Adrenal gland (tissue), 5 donors: ENCODE results near the gene OR10G3.

Experiments used
- CTCF ChIP-seq, 6 experiments: fragments of 450-650 bp in 4 of 6; fragments of 200-600 bp in 2 of 6; sonication (generic) in 1 of 6; IDR thresholded peaks; 1 replicate in 5 of 6; 2 replicates in 1 of 6; pipeline versions ENCODE4 v1.5.1 to v1.8.0; 2016 to 2021; ENCODE audit warnings: antibody characterized with exemption in 6 of 6, mild to moderate bottlenecking in 2 of 6, moderate library complexity in 1 of 6
- POLR2A ChIP-seq, 2 donors: fragments of 450-650 bp; IDR thresholded peaks; one replicate each; pipeline ENCODE4 v1.6.1; 2017; ENCODE audit warnings: antibody characterized with exemption in 2 of 2, mild to moderate bottlenecking in 2 of 2, moderate library complexity in 1 of 2
- donor health status: DM: no; HTN: no; CAD: no.

GRCh38 chr14:21525571-21525961, 54.3 kb downstream of the OR10G3 start:
- no peak for TF ChIP-seq CTCF (IDR thresholded peaks at IDR 0.05)
- TF ChIP-seq POLR2A (IDR thresholded peaks at IDR 0.05): no peak
